HFF-Myc (cell line): ENCODE measurements around the gene TNC.

Source experiments
- DNase-seq: peaks from one replicate; pipeline ENCODE4 v3.0.0-alpha.2; 2011; ENCODE audit warnings: low read depth; ENCODE audit errors: extremely low read depth
- H3K4me3 ChIP-seq: replicated peaks from 2 replicates; pipeline ENCODE4 v1.5.1; 2011; ENCODE audit warnings: low read depth, mild to moderate bottlenecking, control low read depth, low read length
- TF ChIP-seq, protein P1 (sequence below): IDR thresholded peaks from 2 replicates; pipeline ENCODE4 v1.5.1; 2012; ENCODE audit warnings: mild to moderate bottlenecking, low read depth, low read length, control low read depth; ENCODE audit errors: missing control alignments

TNC gene

DNA sequence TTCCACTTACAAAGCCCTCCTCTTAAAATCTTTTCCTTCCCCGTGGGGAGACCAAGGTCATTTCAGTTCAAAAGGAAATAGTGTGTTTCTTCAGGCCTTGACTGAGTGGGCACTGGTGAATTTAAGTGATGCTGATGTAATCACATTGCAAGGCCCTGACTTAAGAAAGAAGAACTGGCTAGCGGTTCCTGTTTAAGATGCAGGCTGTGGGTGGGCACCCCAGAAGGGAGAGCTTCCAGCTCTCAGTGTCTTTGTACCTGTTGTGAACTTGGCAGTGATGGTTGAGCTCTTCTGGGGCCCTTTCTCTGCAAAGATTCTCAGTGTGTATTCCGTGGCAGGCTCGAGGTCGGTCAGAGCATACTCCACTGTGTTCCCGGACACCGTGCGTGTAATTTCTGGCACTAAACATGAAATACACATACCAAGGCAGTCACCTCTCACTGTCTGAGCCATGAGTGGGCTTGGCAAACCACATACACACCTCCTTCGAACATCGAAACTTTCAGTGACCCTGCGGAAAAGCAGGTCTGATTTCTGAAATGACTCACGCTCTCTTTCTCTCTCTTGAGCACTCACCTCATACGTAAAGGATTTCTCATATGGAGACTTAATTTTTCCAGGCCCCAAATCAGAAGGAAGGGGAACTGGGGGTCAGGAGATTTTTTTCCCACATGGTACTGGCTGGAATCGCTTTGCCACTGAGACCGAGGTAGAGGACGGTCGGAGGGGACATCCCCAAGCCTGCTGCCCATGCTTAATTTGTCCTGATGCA is 81.9 kb downstream of the TNC start:
- no peak for DNase-seq
- TF ChIP-seq, protein P1, sequence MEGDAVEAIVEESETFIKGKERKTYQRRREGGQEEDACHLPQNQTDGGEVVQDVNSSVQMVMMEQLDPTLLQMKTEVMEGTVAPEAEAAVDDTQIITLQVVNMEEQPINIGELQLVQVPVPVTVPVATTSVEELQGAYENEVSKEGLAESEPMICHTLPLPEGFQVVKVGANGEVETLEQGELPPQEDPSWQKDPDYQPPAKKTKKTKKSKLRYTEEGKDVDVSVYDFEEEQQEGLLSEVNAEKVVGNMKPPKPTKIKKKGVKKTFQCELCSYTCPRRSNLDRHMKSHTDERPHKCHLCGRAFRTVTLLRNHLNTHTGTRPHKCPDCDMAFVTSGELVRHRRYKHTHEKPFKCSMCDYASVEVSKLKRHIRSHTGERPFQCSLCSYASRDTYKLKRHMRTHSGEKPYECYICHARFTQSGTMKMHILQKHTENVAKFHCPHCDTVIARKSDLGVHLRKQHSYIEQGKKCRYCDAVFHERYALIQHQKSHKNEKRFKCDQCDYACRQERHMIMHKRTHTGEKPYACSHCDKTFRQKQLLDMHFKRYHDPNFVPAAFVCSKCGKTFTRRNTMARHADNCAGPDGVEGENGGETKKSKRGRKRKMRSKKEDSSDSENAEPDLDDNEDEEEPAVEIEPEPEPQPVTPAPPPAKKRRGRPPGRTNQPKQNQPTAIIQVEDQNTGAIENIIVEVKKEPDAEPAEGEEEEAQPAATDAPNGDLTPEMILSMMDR = no peak
- no peak overlapping the region for H3K4me3 ChIP-seq

DNA sequence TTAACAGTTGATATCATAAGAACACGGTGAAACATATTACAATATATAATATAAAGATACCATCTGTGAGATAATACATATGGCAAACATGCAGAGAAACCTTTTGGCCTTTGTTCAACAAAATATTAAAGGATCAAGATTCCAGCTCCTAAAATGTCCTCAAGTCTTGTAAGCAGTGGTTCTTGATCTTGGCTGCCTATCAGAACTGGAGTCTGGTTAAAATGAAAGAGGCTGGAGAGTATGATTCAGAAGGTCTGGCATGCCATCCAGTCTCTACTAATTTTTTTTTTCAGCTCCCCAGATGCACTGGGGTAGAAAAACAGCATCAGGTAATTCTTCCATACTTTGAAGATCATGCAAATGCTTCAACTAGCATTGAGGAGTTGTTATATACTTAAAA is 83.2 kb downstream of the TNC start:
- DNase-seq = no peak
- no peak overlapping the region for H3K4me3 ChIP-seq
- TF ChIP-seq, protein P1 = no peak

DNA sequence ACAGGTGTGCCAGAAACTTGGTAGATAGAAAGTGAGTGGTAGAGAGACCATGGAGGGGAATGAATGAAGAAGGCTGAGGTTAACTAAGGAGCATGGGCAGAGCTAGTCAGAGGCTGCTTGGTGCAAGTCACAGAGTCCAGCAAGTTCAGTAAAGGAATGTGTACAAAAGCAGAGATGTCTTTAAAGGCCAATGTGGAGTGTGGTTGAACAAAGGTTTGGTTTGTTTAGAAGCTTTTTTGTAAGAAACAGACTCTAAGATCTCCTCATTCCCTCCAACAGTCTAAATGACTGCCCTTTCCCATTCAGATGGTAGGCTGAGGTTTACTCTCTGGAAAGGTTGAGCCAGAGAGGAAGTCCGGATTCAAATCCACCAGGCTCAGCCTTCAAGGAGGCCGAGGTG is 84.2 kb downstream of the TNC start:
- H3K4me3 ChIP-seq = no peak overlapping the region
- DNase-seq = no peak

DNA sequence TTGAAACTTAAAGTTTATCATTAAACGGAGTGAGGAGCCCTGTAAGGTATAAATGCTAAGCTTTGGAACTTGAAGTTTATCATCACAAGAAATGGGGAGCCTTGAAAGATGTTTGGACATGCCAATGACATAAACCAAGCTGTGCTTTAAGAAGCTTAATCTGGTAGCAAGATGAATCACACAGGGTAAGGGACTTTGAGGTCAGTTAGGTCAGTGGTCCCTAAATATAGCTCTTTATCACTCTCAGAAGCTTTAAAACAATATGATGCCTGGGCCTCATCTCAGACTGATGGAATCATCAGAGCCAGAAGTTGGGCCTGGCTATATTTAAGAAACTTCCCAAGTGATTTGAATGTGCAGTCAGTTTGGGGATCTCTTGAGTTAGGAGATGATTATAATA is 85.7 kb downstream of the TNC start:
- TF ChIP-seq, protein P1 = no peak
- no peak overlapping the region for H3K4me3 ChIP-seq
- DNase-seq = no peak

More for the DNA sequence above, 84.2 kb downstream of the TNC start:
- TF ChIP-seq, protein P1 = no peak

DNA sequence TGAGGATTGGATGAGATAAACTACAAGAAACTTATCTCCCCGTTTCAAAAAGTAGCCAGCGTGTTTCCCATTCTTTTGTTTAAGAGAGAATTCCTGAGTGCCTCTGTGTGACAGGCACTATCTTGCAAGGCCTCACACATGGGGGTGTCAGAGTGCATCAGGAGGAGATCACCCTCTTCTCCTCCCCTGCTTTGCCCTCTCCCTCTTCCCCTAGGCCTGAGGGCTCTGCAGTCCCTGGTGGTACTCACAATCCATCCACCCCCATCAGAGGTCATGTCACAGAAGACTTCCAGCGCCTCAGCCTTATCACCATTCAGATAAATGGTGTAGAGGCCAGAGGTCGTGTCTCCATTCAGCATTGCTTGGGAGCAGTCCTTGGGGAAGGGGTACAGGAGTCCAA is 88.0 kb downstream of the TNC start:
- no peak overlapping the region for H3K4me3 ChIP-seq
- no peak for DNase-seq
- TF ChIP-seq, protein P1 = no peak

DNA sequence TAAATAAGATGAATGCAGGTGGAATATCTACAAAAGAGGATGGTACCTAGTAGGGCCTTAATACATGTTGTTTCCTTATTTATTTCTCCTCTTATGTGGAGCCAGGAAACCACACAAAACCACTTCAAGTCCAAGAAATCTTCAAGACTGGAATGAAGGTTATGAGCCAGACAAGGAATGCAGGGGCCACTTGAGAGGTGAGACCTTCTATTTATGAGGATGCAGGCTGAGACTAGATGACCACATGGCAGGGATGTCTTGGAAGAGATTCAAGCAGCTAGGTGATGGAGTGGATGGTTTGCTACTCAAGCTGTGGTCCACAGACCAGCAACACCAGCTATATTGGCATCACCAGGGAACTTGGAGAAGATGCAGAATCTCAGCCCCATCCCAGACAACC is 92.2 kb downstream of the TNC start:
- DNase-seq = no peak
- TF ChIP-seq, protein P1 = no peak
- no peak overlapping the region for H3K4me3 ChIP-seq
